ENCODE measurements around the gene UTP25. TPM values are rescaled to one million over a fixed set of nuclear protein-coding genes. Genes with fewer than 3 reads are reported as not detected.

Gene UTP25
- total and polyA plus RNA-seq, 3 donors from 2014 or later: 4.0 to 7.7 (median 7.1) TPM

DNA sequence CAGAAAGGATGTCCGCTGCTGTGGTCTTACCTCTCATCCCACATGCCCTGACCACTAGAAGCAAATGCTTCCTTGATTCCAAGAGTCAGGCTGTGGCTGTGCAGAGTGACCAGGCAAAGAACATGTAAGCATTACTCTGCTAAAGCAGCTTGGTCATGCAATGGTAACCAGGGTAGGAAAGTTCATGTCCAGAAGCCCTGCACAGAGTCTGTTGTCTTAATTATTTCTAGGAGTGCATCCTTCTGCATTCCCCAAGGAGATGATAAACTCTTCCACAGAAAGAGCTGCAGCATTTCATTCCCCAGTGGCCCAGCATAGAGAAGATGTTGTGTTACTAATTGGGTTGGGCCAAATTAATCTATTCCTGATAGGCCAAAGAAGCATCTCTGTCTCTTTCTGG lies 10.1 kb upstream of the UTP25 start:
- no peak for DNase-seq
- Histone ChIP-seq H3K4me1 (no peaks in the 10 kb centered on the region), H3K4me3 (no peak overlapping the region), H3K27me3 (no peaks in the 10 kb centered on the region), H3K27ac (no peak overlapping the region), H3K36me3 (ENCODE audit: low read depth, missing control alignments) (no peaks in the 10 kb centered on the region), H3K9me3 (no peaks in the 10 kb centered on the region)
- 91 to 100% methylated on average over 1 of the region's 1 CpG for WGBS, 2 donors
- intact Hi-C loops (cut with DNase I; ENCODE audit: low total_unique reads): no loop called here
- no peak for TF ChIP-seq POLR2A (IDR thresholded peaks at IDR 0.05)
- TF ChIP-seq, protein P1, sequence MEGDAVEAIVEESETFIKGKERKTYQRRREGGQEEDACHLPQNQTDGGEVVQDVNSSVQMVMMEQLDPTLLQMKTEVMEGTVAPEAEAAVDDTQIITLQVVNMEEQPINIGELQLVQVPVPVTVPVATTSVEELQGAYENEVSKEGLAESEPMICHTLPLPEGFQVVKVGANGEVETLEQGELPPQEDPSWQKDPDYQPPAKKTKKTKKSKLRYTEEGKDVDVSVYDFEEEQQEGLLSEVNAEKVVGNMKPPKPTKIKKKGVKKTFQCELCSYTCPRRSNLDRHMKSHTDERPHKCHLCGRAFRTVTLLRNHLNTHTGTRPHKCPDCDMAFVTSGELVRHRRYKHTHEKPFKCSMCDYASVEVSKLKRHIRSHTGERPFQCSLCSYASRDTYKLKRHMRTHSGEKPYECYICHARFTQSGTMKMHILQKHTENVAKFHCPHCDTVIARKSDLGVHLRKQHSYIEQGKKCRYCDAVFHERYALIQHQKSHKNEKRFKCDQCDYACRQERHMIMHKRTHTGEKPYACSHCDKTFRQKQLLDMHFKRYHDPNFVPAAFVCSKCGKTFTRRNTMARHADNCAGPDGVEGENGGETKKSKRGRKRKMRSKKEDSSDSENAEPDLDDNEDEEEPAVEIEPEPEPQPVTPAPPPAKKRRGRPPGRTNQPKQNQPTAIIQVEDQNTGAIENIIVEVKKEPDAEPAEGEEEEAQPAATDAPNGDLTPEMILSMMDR (IDR thresholded peaks at IDR 0.05): no peak

DNA sequence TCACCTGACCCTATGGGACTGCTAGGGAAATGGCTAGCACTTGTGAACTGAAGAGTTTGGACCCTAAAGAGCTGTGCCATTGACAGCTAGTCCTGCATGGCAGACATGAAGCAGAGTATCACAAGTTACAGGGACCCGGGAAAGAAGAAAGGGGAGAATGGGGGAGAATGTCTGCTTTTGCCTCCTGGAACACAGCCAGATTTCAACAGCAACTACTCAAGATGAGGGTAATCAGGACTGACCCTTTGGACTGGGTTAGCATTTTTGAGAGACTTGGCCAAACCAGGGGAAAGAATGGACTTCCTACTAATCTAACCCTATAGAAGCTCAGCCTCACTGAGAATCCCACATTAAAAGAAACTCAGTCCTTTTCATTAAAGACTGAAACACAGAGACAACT lies 8.7 kb upstream of the UTP25 start:
- no peaks in the 10 kb centered on the region for H3K4me1 ChIP-seq
- no peaks in the 10 kb centered on the region for H3K27me3 ChIP-seq
- TF ChIP-seq, protein P1 (IDR thresholded peaks at IDR 0.05): no peak
- TF ChIP-seq POLR2A (IDR thresholded peaks at IDR 0.05): no peak
- intact Hi-C loops (cut with DNase I; ENCODE audit: low total_unique reads): no loop called here
- 38 to 40% methylated on average over 1 of the region's 1 CpG for WGBS, 2 donors
- H3K9me3 ChIP-seq: no peaks in the 10 kb centered on the region
- H3K36me3 ChIP-seq (ENCODE audit: low read depth, missing control alignments): no peaks in the 10 kb centered on the region
- H3K4me3 ChIP-seq: no peak overlapping the region
- no peak overlapping the region for H3K27ac ChIP-seq
- no peak for DNase-seq

DNA sequence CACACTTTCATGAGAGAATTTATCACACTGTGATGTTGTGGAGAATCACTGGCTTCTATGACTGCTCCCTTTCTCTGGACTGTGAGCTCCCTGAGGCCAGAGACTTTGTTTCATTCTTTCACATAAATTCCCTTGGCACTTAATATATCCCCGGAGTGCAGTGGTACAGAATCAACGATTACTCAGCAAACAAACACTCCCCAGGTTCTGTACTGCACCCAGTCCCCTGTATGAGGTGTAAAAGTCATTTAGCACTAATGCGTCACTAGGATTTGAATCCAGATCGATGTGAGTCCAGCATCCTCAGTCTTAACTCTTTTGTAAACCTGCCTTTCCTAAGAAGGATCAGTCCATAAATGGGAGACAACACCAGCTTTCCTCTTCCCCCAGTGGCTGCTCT lies 6.8 kb upstream of the UTP25 start:
- Histone ChIP-seq H3K4me3 (no peak overlapping the region), H3K27ac (no peak overlapping the region), H3K36me3 (ENCODE audit: low read depth, missing control alignments) (no peaks in the 10 kb centered on the region), H3K9me3 (no peaks in the 10 kb centered on the region), H3K27me3 (no peaks in the 10 kb centered on the region), H3K4me1 (no peaks in the 10 kb centered on the region)
- intact Hi-C loops (cut with DNase I; ENCODE audit: low total_unique reads): no loop called here
- WGBS, 2 donors: 55 to 67% methylated on average over 4 of the region's 4 CpGs
- no peak for DNase-seq
- no peak for TF ChIP-seq POLR2A (IDR thresholded peaks at IDR 0.05)
- TF ChIP-seq, protein P1 (IDR thresholded peaks at IDR 0.05): no peak

DNA sequence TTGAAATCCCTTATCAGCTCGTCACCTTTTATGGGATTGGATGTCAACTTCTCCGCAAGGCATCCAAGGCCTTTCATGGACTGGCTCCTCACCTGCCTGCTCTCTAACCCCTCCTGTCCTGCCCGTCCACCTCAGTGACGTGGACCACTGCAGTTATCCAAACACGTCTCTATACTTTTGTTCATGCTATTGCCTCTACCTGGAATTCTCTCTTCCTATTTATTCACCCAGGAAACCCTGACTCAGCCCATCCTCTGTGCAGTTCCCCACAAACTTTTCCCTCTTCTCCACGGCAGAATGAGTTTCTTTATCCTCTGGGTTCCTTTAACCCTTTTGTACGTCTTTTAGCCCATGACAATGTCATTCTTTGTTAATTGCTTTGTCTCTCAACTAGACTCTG lies 5.1 kb upstream of the UTP25 start:
- Histone ChIP-seq H3K27me3 (no peaks in the 10 kb centered on the region), H3K36me3 (ENCODE audit: low read depth, missing control alignments) (no peaks in the 10 kb centered on the region), H3K9me3 (no peaks in the 10 kb centered on the region), H3K27ac (no peak overlapping the region), H3K4me3 (no peak overlapping the region), H3K4me1 (no peaks in the 10 kb centered on the region)
- 61 to 63% methylated on average over 7 of the region's 7 CpGs for WGBS, 2 donors
- TF ChIP-seq POLR2A (IDR thresholded peaks at IDR 0.05): no peak
- TF ChIP-seq, protein P1 (IDR thresholded peaks at IDR 0.05): no peak
- no peak for DNase-seq
- intact Hi-C loops (cut with DNase I; ENCODE audit: low total_unique reads): no loop called here

DNA sequence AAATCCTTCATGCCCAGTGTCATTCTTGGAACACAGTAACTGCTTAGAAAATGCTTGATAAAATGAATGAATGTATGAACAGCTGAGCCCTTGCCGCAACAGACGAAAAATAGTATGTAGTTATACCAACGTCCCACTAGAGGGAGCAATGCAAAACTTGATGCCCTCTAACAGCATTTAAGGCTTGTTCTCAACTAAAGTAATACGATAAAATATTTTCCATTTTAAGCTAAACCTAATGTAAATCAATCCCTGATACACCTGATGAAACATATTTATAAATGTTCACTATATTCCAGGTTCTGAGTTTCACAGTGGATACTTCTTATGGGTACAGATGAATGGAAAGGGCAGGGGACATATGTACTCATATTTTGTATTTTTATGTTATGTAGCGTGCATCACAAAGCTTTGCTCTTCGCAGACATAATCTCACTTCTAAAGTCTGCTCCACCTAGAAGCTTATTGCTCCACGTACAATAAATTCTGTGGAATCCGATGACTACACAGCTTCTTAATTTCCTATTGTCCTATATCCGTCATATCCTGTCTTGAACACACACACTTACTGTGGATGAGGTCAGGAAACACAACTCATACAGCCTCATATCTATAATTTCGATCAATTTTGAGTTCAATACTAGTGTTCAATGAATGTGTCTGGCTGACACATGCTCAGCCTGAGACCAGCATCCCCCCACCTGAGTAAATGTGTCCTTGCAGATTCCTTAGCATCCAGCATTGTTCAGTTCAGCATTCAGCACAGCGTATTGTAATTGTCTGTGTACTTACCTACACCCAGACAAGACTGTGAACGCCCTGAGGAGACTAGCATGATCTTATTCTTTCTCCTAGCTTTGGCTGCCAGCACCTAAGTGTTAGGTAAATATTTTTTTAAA lies 4.4 kb upstream of the UTP25 start:
- Histone ChIP-seq H3K27ac (no peak overlapping the region), H3K36me3 (ENCODE audit: low read depth, missing control alignments) (no peaks in the 10 kb centered on the region), H3K27me3 (no peaks in the 10 kb centered on the region), H3K4me3 (no peak overlapping the region), H3K4me1 (no peaks in the 10 kb centered on the region), H3K9me3 (no peaks in the 10 kb centered on the region)
- WGBS, 2 donors: 39 to 47% methylated on average over 12 of the region's 12 CpGs
- DNase-seq: no peak
- intact Hi-C loops (cut with DNase I; ENCODE audit: low total_unique reads): no loop called here
- TF ChIP-seq, protein P1 (IDR thresholded peaks at IDR 0.05): peak; percentile 29 to 74 (median 72)
- TF ChIP-seq POLR2A (IDR thresholded peaks at IDR 0.05): no peak

Measured in testis (tissue), 3 donors.